SK-N-SH (cell line): Measurements from ENCODE around the gene GPRC5B. TPM values are rescaled to one million over a fixed set of nuclear protein-coding genes. Genes with fewer than 3 reads are reported as not detected.

Source experiments
- CTCF ChIA-PET: fragments of 300-600, 350-600 bp; formaldehyde crosslinking; extraction: SDS; loops from one replicate; lab custom pipeline; 2021; lab: Yijun Ruan, JAX
- POLR2A ChIA-PET: fragments of 350-600 bp; sonication (Branson Sonifier 250); formaldehyde crosslinking; extraction: SDS; loops from one replicate; lab custom pipeline; 2020; ENCODE audit warnings: antibody characterized with exemption, inconsistent platforms; lab: Yijun Ruan, JAX
- DNase-seq: peaks from one replicate; pipeline ENCODE4 v3.0.0; 2012
- H2AFZ ChIP-seq: fragments of 200-600 bp; sonication (generic); 2 replicates; pipeline ENCODE4 v1.8.1; 2016; ENCODE audit warnings: antibody characterized with exemption, mild to moderate bottlenecking, low read depth
- H3F3A ChIP-seq: fragments of 200-600 bp; sonication (generic); replicated peaks from 2 replicates; pipeline ENCODE3; 2016; ENCODE audit warnings: antibody characterized with exemption, mild to moderate bottlenecking; ENCODE audit not compliant: insufficient read depth
- H3K27ac ChIP-seq, 2 experiments: fragments of 200-500 bp in 1 of 2; fragments of 200-600 bp in 1 of 2; sonication (Bioruptor generic) in 1 of 2; sonication (generic), shearing (Covaris generic) in 1 of 2; 2 replicates each; pipeline versions ENCODE4 v1.5.1 to v1.6.1; 2014 to 2016; ENCODE audit warnings: low read depth in 2 of 2, inconsistent platforms in 1 of 2, low read length in 1 of 2, mild to moderate bottlenecking in 1 of 2, mixed read lengths in 1 of 2
- H3K27me3 ChIP-seq: fragments of 200-600 bp; sonication (generic), shearing (Covaris generic); 2 replicates; pipeline ENCODE4 v1.6.1; 2016; ENCODE audit warnings: mixed run types; ENCODE audit not compliant: insufficient read depth
- H3K36me3 ChIP-seq, 2 experiments: fragments of 200-500 bp in 1 of 2; fragments of 200-600 bp in 1 of 2; sonication (Bioruptor generic) in 1 of 2; sonication (generic) in 1 of 2; replicated peaks in 1 of 2; 2 replicates each; pipeline versions ENCODE3 to v1.5.1; 2014 to 2016; ENCODE audit warnings: low read length in 1 of 2, mild to moderate bottlenecking in 1 of 2; ENCODE audit not compliant: insufficient read depth in 2 of 2, control insufficient read depth in 1 of 2
- H3K4me1 ChIP-seq, 2 experiments: fragments of 200-500 bp in 1 of 2; fragments of 200-600 bp in 1 of 2; sonication (Bioruptor generic) in 1 of 2; sonication (generic), shearing (Covaris generic) in 1 of 2; 2 replicates each; pipeline versions ENCODE4 v1.5.1 to v1.6.1; 2014 to 2016; ENCODE audit warnings: low read depth in 1 of 2, low read length in 1 of 2, mixed run types in 1 of 2; ENCODE audit not compliant: insufficient read depth in 2 of 2, control insufficient read depth in 1 of 2
- H3K4me2 ChIP-seq: fragments of 200-600 bp; sonication (generic), shearing (Covaris generic); 2 replicates; pipeline ENCODE4 v1.6.1; 2017; ENCODE audit warnings: mixed run types
- H3K4me3 ChIP-seq, 2 experiments: fragments of 200-500 bp in 1 of 2; fragments of 200-600 bp in 1 of 2; sonication (Bioruptor generic) in 1 of 2; sonication (generic), shearing (Covaris generic) in 1 of 2; 2 replicates each; pipeline versions ENCODE4 v1.5.1 to v1.8.1; 2014 to 2016; ENCODE audit warnings: low read depth in 2 of 2, inconsistent platforms in 1 of 2, low read length in 1 of 2, mild to moderate bottlenecking in 1 of 2, mixed read lengths in 1 of 2, moderate library complexity in 1 of 2
- H3K79me2 ChIP-seq: fragments of 200-600 bp; sonication (generic); 2 replicates; pipeline ENCODE4 v1.8.1; 2017; ENCODE audit warnings: mild to moderate bottlenecking; ENCODE audit not compliant: insufficient read depth
- H3K9ac ChIP-seq: fragments of 200-600 bp; sonication (generic); 2 replicates; pipeline ENCODE4 v1.6.1; 2017; ENCODE audit warnings: mixed run types
- H3K9me2 ChIP-seq: fragments of 200-600 bp; sonication (generic); 2 replicates; pipeline ENCODE4 v1.6.1; 2017; ENCODE audit warnings: mixed run types
- H3K9me3 ChIP-seq: fragments of 200-600 bp; sonication (generic); 2 replicates; pipeline ENCODE4 v1.6.1; 2017; ENCODE audit warnings: mixed run types, mild to moderate bottlenecking, moderate library complexity
- H4K20me1 ChIP-seq: fragments of 200-600 bp; sonication (generic); 2 replicates; pipeline ENCODE4 v1.6.1; 2017; ENCODE audit warnings: mild to moderate bottlenecking, mixed run types; ENCODE audit not compliant: insufficient read depth
- CHD2 ChIP-seq: fragments of 150-350 bp; IDR thresholded peaks from 2 replicates; pipeline ENCODE4 v1.6.1; 2018; ENCODE audit warnings: low read length; ENCODE audit not compliant: partially characterized antibody
- CTCF ChIP-seq: fragments of 200-600 bp; sonication (generic); IDR thresholded peaks from 2 replicates; pipeline ENCODE4 v1.6.1; 2017; ENCODE audit warnings: antibody characterized with exemption, mild to moderate bottlenecking, moderate library complexity
- FOXM1 ChIP-seq: IDR thresholded peaks from 2 replicates; pipeline ENCODE4 v1.4.0; 2012; ENCODE audit warnings: low read depth, mild to moderate bottlenecking
- GABPA ChIP-seq: IDR thresholded peaks from 2 replicates; pipeline ENCODE4 v1.4.0; 2012; ENCODE audit warnings: low read depth, mild to moderate bottlenecking
- JUND ChIP-seq: IDR thresholded peaks from 2 replicates; pipeline ENCODE4 v1.4.0; 2012
- MEF2A ChIP-seq: IDR thresholded peaks from 2 replicates; pipeline ENCODE4 v1.4.0; 2012; ENCODE audit warnings: low read depth, borderline replicate concordance
- MXI1 ChIP-seq: IDR thresholded peaks from 2 replicates; pipeline ENCODE4 v1.6.1; 2012; ENCODE audit warnings: mild to moderate bottlenecking, low read depth, low read length, improper control_type of control experiment
- NFIC ChIP-seq: IDR thresholded peaks from 2 replicates; pipeline ENCODE4 v1.4.0; 2012; ENCODE audit warnings: borderline replicate concordance
- POLR2AphosphoS5 ChIP-seq: IDR thresholded peaks from 2 replicates; pipeline ENCODE4 v1.6.1; 2012; ENCODE audit warnings: low read depth, low read length
- REST ChIP-seq: IDR thresholded peaks from 2 replicates; pipeline ENCODE4 v1.6.1; 2012; ENCODE audit warnings: mild to moderate bottlenecking, low read depth, low read length, moderate library complexity
- RFX5 ChIP-seq: IDR thresholded peaks from 2 replicates; pipeline ENCODE4 v1.6.1; 2012; ENCODE audit warnings: mild to moderate bottlenecking, improper control_type of control experiment, low read length
- RXRA ChIP-seq: IDR thresholded peaks from 2 replicates; pipeline ENCODE4 v1.4.0; 2012; ENCODE audit warnings: low read depth, mild to moderate bottlenecking, borderline replicate concordance
- SIN3A ChIP-seq: IDR thresholded peaks from 2 replicates; pipeline ENCODE4 v1.6.1; 2012; ENCODE audit warnings: low read depth, mild to moderate bottlenecking, low read length, moderate library complexity, borderline replicate concordance
- ZBTB33 ChIP-seq: IDR thresholded peaks from 2 replicates; pipeline ENCODE4 v1.4.0; 2012; ENCODE audit warnings: low read depth, borderline replicate concordance
- WGBS: methylation state at CpG from one replicate; pipeline ENCODE4 v1.1.6; 2017; ENCODE audit warnings: low lambda C conversion rate; 5-methylcytosine and 5-hydroxymethylcytosine counted together
- polyA plus RNA-seq, 3 experiments: library from polyadenylated mRNA; depleted of rRNA; stranded (reverse); fragments of >200 nt; gene quantifications; 2 replicates each; pipeline ENCODE4 v1.2.3, GENCODE V29; 2012

Gene GPRC5B
- polyA plus RNA-seq, 1 of the 3 experiments (the other 2 are of a cell fraction) = 1.1 TPM

GRCh38 chr16:19874026-19874425 lies 10.6 kb downstream of the GPRC5B start:
- no peaks in the 10 kb centered on the region for H3K27me3 ChIP-seq
- no peaks in the 10 kb centered on the region for H3K36me3 ChIP-seq
- H3K4me3 ChIP-seq = no peak overlapping the region
- H3K79me2 ChIP-seq = no peaks in the 10 kb centered on the region
- no peaks in the 10 kb centered on the region for H4K20me1 ChIP-seq
- POLR2A ChIA-PET = no interaction called here
- H3K9ac ChIP-seq = no peak overlapping the region
- no peak for DNase-seq
- no peak overlapping the region for H3K27ac ChIP-seq
- no peak overlapping the region for H2AFZ ChIP-seq
- no peaks in the 10 kb centered on the region for H3K9me2 ChIP-seq
- no peak for TF ChIP-seq MXI1
- no peak for TF ChIP-seq MEF2A
- no peak for TF ChIP-seq CHD2
- TF ChIP-seq REST = no peak
- no peak for TF ChIP-seq RXRA
- no peak for TF ChIP-seq CTCF
- TF ChIP-seq JUND = no peak
- TF ChIP-seq RFX5 = no peak
- no peak for TF ChIP-seq GABPA
- no peak for TF ChIP-seq ZBTB33
- TF ChIP-seq FOXM1 = no peak
- TF ChIP-seq NFIC = no peak
- TF ChIP-seq SIN3A = no peak
- no peak for TF ChIP-seq POLR2AphosphoS5
- H3K9me3 ChIP-seq = no peaks in the 10 kb centered on the region
- CTCF ChIA-PET = interaction anchor here (1.6 to 3.0 kb wide), 2 partner anchors 11 to 290 kb away, joined by 3 to 8 read pairs; partner anchors contain the start of gene GPRC5B
- no peaks in the 10 kb centered on the region for H3F3A ChIP-seq
- no peaks in the 10 kb centered on the region; a peak in 1 of 4 replicates for H3K4me1 ChIP-seq
- WGBS = 88% methylated on average over 8 of the region's 8 CpGs
- H3K4me2 ChIP-seq = no peak overlapping the region
